Stimulated activated CD8-positive, alpha-beta memory T cell treated with anti-CD3 and anti-CD28 coated beads, Interleukin-4, amount 100 ng/mL, for 24 hours (primary cell): Measurements from ENCODE around the gene SETDB1.
A peak's percentile ranks its signal among the peaks of the same experiment; 100 is the strongest.

Experiments
- DNase-seq: peaks from one replicate; pipeline ENCODE4 v3.0.0-alpha.2; 2020; ENCODE audit warnings: low read depth

Gene SETDB1

DNA sequence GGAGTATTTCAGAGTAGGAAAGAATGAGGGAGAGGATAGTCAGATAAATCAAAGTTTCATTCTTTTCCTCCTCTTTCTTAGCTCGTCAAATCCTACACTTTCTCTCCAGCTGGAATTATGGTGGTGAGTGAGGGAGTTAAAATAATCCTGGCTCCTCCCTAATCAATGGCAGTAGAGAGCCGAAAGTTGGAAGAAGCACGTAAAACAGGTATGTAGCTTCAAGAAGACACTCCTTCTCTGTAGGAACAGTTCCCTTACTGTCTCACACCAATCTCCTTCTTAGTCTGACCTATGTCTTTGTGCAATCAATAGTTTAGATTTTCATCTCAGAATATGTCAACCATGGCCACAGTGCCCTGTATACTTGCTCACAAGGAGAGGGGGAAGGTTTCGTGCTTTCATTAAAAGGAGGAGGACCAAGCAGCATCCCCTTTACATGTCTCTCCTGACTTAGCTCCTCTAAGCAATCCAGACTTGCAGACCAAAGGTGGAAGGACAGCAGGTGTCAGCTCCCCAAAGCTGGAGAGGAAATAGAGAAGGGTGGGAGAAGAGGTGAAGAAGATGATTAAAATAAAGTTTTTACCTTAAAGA is 79.7 kb downstream of the SETDB1 start:
- no peak for DNase-seq

DNA sequence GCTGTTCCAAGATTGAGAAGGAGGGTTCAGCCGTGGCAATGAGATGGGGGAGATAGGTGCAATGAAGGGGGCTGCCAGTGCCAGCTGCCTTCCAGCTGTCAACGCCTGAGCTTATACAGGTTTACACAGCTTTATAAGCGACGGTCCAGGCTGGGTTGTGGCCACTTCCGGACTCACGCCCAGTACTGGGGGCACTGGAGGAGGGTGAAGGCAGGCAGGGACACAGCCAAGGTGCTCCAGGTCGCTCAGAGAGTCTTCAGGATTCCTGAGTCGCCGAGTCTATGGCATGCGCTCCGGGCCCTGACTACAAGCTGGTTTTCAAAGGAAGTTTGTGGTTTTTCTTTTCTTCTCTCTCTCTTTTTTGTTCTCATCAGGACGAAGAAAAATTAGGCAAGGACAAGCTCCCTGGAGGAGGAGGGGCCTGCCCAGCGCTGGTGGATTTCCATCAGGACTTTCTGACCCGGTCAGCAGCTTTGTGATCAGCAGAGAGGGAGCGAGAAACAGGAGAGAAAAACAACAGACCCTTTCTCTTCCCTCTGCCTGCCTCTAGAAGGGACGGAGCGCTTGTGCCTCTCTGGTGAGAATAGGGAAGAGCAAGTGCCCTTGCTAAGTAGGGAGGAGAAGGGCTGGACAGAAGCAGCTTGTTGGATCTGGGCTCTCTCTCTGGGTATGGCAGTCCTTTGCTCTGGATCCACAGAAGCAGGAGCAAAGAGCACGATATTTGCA is 80.3 kb downstream of the SETDB1 start, which contains the start of gene MINDY1:
MINDY1 (minus strand) TSS at position 576 of the 726 bp plus-strand sequence. CDS start 4,285 bp downstream, outside the sequence.
- DNase-seq = no peak

DNA sequence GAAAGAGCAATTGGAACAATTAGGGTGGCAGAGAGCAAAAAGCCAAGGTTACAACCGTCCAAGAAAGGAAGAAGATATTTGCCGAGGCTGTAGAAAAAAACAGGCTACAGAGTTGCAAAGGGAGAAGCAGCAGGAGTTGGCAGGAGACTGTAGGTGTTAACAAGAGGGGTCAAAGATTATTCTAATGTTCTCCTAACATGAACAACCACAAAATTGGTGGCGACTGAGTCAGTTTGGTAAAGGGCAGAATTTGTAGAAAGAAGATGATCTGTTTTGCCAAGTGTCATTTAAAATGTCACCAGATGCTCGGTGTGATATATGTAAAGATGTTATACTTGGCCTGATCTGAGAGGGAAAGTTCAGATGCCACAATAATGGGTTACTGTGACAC is 81.7 kb downstream of the SETDB1 start:
- no peak for DNase-seq

DNA sequence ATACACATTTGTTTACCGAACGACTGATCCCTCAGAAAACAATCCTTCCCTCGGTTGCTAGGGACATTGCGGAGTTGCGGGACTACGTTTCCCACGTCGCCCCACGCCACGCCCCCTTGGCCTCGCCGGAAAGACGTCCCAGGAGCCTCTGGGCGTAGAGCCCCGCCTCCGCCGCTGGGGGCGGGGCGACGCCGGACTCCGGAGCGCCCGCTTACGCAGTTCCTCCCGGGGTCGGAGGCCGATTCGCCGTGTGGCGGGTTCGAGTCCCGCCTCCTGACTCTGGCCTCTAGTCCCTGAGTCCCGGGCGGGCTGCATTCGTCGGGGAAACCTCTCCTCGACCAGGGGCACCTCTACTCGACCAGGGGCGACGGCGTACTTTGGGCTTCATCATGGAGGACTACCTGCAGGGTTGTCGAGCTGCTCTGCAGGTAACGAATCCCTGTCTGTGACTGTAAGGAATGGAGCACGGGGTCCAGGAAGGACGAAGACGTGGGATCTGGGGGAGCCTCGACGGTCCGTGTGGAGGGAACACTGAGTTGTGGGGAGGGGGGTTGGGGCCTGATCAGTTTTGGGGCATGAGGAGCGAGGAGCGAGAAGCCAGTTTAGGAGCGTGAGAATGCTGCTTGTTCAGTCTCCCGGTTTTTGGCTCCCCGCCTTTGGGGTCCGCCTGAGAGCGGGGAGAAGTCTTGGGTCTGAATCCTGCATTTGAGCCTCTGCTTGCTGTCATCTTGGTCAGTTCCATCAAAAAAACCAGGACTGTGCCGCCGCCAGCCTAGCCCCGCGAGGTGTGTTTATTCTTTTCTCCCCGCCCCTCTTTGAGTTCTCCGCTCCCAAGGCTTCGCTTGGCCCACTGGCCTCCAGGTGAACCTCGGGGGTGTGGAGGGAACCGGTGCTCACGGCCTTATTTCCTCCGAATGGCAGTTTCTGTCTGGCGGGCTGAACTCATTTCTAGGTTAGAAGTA is 82.4 kb downstream of the SETDB1 start, which contains the start of gene PRUNE1:
PRUNE1 (plus strand) TSS at position 206 of the 962 bp plus-strand sequence; CDS start at position 390, 184 bp downstream.
- DNase-seq = peak; percentile 93

DNA sequence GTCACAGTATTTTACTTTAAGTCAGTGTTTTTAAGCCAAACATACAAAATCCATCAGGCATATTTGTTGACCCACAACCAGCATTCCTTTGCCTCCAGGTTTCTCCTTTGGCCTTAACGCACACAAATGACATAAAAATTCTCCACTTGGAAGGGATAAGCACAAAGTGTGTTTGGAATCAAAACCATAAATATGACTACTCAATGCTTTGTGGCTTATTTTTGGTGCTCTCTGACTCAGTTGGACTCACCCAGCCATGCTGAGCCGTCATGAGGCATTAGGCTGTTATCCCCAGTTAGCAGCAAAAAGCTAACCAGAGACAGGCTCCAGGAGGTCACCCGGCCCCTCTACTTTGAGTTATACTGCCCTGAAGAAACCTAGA is 83.0 kb downstream of the SETDB1 start:
- no peak for DNase-seq

DNA sequence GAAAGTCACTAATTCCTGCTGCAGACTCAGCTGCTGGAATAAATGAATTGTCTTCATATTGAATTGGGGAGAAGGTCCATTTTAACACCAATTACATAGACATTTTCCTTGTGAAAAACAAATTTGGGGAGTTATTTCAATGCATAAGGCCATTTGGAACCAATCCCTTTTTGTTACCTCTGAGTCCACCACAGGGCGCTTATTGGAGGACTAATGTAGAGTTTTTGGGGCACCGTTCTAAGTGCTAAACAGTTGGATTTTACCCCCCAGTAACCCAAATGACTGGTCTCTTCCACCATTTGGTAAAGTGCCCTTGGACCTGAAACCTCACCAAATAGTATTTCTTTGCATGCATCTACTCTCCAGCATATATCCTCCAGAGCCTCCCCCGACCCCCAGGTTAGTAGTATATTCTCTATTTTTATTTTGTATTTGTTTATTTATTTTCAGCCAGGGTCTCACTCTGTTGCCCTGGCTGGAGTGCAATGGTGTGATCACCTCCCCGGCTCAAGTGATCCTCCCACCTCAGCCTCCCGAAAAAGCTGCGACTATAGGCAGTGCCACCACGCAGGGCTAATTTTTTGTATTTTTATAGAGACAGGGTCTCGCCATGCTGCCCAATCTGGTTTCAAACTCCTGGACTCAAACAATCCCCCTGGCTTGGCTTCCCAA is 83.6 kb downstream of the SETDB1 start:
- no peak for DNase-seq

DNA sequence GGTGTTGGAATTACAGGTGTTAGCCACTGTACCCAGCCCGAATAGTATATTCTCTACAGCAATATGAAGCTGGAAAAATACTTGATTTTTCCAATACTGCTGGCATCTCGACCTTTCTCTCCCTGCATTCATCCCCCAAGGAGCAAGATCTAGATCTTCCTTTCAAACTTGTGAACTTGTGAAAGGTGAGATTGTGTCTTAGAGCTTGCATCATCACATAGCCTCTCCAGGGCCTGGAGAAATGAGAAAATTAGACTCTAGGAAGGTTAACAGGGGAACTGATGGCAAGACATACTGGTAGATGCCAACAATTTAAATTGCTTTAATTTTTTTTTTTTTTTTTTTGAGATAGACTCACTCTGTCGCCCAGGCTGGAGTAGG is 84.2 kb downstream of the SETDB1 start:
- DNase-seq = no peak

DNA sequence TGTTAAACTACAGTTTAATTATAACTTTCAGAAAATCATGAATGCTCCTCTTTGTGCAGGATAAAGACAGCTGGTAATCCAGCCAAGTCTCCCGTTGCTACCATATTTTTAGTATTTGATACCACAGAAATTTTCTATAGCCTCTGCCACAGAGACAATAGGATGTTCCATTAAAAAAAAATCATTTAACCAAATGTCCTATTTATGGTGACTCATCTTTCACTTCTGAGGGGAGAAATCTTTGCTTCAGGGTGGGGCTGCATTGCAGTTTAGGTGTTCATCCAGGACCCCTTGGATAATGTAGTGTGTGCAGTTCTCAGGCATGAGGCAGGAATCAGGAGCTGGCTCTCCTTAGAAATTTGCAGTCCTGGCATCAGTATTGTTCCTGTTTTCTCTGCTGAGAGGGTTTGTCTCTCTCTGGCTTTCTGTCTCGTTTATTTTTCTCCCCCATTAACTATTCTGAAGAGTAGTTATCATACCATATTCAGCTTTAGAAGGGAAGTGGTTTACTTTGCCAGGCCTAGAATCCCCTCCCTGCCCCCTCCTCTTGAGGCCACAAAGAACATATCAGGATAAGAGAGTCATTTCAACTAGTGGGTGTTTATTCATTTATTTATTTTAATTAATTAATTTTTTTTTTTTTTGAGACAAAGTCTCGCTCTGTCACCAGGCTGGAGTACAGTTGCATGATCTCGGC is 85.1 kb downstream of the SETDB1 start:
- DNase-seq = no peak

DNA sequence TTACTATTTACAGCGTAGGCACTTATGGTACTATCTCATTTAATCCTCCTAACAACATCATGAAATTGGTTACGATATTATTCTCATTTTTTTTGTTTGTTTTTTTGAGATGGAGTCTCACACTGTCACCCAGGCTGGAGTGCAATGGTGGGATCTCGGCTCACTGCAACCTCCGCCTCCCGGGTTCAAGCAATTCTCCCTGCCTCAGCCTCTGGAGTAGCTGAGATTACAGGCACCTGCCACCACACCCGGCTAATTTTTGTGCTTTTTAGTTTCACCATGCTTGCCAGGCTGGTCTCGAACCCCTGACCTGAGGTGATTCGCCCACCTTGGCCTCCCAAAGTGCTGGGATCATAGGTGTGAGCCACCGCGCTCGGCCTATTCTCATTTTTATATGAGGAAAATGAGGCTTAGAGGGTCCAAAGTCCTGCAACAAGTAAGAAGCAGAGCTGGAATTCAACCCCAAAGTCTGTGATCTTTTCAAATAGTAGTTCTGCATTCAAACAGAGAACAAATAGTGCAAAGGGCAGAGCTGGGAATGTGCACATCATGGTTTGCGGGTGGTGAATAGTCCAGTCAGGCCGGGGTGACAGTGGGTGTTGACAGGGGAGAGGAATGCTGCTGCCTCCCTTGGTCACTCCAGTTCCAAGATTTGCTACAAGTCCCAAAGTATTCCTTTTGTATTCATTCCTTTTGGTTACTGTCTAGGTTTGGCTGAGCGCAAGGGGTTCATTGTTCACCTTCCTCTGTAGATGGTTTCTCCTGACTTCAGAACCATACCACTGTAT is 86.7 kb downstream of the SETDB1 start:
- no peak for DNase-seq

DNA sequence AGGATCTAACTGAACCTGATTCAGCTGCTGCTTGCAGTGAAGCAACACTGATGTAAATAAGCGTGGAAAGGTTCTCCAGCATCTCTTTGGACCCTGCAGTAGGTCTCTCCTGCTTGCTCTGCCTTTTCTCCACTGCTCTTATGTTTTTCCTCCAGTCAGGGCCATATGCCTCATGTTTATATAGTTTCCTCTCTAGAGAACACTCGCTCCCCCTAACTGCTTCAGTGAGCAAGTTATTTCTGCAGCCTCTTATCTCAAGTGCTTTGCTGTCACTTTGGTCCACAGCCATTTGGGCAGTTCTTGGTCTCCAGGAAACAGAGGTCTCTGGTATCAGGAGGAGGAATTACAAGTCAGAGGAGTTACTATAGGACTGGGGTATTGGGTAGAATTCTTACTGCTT is 87.4 kb downstream of the SETDB1 start:
- no peak for DNase-seq
